CD4-positive, alpha-beta memory T cell (primary cell): Measurements from ENCODE around the gene DPCD. TPM values are rescaled to one million over a fixed set of nuclear protein-coding genes. Genes with fewer than 3 reads are reported as not detected.

Source experiments
- microRNA-seq: library from miRNA; unstranded; fragments of <30 nt; microRNA quantifications from one replicate; pipeline ENCODE4 v1.2.0, GENCODE V29; 2021; ENCODE audit warnings: borderline replicate concordance, borderline number of aligned reads, borderline microRNAs expressed, mixed read lengths
- polyA plus RNA-seq, 2 donors: library from polyadenylated mRNA; unstranded; fragments of 300-500 nt; fragmentation: Illumina TruSeq; gene quantifications; one replicate each; pipeline ENCODE4 v1.2.3, GENCODE V29; 2021
- total RNA-seq, 2 experiments: library from RNA; stranded (reverse); gene quantifications; one replicate each; pipeline ENCODE4 v1.2.3, GENCODE V29; 2021

Gene DPCD
- total and polyA plus RNA-seq, 4 experiments from 2014 or later, result 1.0 to 1.9 (median 1.3) TPM

Small RNAs within 50 kb of the gene (microRNA-seq; reads per million reads assigned to microRNA genes)
- gene MIR3158-1, result not detected
- not detected for gene MIR3158-2

Other genes starting within 250 kb of the DPCD start
- gene BTRC, start 234.2 kb upstream of the DPCD start, total RNA-seq, result 10 to 100 TPM; 18.7 to 21.3 TPM
- gene BTRC, start 234.2 kb upstream of the DPCD start, polyA plus RNA-seq, result 10 to 100 TPM in 1 of 2 donors, 1 to 10 TPM in 1; 6.7 to 13.2 TPM
- gene POLL, start 64 bp upstream of the DPCD start, total RNA-seq, result 10 to 100 TPM; 57.0 to 59.3 TPM
- gene POLL, start 64 bp upstream of the DPCD start, polyA plus RNA-seq, result 10 to 100 TPM in 1 of 2 donors, 1 to 10 TPM in 1; 9.2 to 13.0 TPM
- 10 to 100 TPM; 84.9 to 96.6 TPM for gene FBXW4, start 106.8 kb downstream of the DPCD start, total RNA-seq
- 1 to 10 TPM; 5.1 to 8.5 TPM for gene FBXW4, start 106.8 kb downstream of the DPCD start, polyA plus RNA-seq
- gene FGF8, start 187.8 kb downstream of the DPCD start, total RNA-seq, result not detected
- gene FGF8, start 187.8 kb downstream of the DPCD start, polyA plus RNA-seq, result not detected
- gene NPM3, start 195.1 kb downstream of the DPCD start, total RNA-seq, result 10 to 100 TPM; 11.1 to 12.4 TPM
- 1 to 10 TPM; 5.3 to 6.8 TPM for gene NPM3, start 195.1 kb downstream of the DPCD start, polyA plus RNA-seq
- gene OGA, start 230.1 kb downstream of the DPCD start, total RNA-seq, result 100 to 1,000 TPM; 307 to 325 TPM
- 10 to 100 TPM; 26.6 to 49.2 TPM for gene OGA, start 230.1 kb downstream of the DPCD start, polyA plus RNA-seq